ENCODE measurements around the gene OR9Q2.

DNA sequence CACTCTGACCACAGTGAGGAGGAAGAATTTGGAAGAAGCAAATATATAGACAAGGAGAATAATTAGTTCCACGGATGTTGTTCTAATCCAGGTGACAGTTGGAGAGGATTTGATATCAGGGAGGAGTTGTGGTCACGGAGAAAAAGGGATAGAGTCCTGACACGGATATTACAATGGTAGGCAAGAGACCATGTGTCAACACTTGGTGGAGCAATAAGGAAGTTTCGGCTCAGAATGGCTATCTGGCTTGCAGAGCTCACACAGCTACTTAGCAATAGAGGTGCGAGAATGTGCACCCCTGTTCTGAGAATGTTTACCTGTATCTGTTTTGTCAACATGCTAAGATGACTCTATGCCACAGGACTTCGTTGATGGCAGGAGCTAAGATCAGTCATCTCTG lies 10.4 kb upstream of the OR9Q2 start:
- TF ChIP-seq POLR2A (IDR thresholded peaks at IDR 0.05; ENCODE audit: low read depth, low read length) (no peak), TAF1 (IDR thresholded peaks at IDR 0.05; ENCODE audit: borderline replicate concordance, low read depth, low read length) (no peak), POLR2AphosphoS5 (IDR thresholded peaks at IDR 0.05; ENCODE audit: low read depth, low read length) (no peak)

All from GM12892 (cell line).